GM23248 (cell line): ENCODE data around the gene PLXDC2.

Experiments
- EZH2 ChIP-seq: fragments of 200-600 bp; sonication (generic); IDR thresholded peaks from 2 replicates; pipeline ENCODE4 v1.6.1; 2018; ENCODE audit warnings: antibody characterized with exemption, mild to moderate bottlenecking; ENCODE audit not compliant: insufficient read depth, poor library complexity, severe bottlenecking
- EZH2phosphoT487 ChIP-seq: fragments of 200-600 bp; sonication (generic); IDR thresholded peaks from 2 replicates; pipeline ENCODE4 v1.6.1; 2018; ENCODE audit warnings: antibody characterized with exemption, moderate library complexity, mild to moderate bottlenecking, low read depth; ENCODE audit not compliant: insufficient read depth

DNA sequence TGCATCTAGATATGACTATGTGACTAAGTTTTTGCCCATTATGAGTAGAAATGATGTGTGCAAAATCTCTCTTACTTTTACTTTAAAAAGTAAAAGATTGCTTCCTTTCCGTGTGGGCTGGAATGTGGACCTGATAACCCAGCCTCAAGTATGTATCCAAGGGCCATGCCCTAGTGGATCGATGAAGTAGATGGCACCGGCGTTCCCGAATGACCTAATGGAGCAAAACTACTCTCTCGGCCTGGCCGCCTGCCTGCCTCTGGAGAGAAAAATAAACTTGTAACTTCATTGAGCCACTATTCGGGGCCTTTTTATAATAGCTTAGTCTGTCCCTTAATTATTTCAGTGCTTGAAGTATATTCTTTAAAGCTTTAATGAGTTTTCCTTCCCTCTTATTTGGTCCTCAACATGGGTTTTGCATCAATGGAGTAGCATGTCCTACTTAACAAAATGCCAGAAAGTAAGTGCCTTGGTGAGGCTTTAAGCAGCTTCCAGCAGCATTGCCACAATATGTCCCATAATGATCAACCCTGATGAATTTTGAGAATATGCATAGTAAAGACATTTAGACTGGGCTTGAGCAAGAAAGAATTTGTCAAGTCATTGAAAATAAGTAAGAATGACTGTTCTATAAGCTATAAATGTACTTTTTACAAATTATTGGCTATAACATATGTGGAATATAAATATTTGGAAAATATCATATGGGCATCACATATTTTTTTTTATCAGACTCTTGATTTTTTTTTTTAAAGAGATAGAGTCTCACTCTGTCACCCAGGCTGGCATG, 61.4 kb downstream of the PLXDC2 start:
- no peak for TF ChIP-seq EZH2phosphoT487
- TF ChIP-seq EZH2 = no peak
